ENCODE results near the gene EDN3.

EDN3 gene, protein sequence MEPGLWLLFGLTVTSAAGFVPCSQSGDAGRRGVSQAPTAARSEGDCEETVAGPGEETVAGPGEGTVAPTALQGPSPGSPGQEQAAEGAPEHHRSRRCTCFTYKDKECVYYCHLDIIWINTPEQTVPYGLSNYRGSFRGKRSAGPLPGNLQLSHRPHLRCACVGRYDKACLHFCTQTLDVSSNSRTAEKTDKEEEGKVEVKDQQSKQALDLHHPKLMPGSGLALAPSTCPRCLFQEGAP

DNA sequence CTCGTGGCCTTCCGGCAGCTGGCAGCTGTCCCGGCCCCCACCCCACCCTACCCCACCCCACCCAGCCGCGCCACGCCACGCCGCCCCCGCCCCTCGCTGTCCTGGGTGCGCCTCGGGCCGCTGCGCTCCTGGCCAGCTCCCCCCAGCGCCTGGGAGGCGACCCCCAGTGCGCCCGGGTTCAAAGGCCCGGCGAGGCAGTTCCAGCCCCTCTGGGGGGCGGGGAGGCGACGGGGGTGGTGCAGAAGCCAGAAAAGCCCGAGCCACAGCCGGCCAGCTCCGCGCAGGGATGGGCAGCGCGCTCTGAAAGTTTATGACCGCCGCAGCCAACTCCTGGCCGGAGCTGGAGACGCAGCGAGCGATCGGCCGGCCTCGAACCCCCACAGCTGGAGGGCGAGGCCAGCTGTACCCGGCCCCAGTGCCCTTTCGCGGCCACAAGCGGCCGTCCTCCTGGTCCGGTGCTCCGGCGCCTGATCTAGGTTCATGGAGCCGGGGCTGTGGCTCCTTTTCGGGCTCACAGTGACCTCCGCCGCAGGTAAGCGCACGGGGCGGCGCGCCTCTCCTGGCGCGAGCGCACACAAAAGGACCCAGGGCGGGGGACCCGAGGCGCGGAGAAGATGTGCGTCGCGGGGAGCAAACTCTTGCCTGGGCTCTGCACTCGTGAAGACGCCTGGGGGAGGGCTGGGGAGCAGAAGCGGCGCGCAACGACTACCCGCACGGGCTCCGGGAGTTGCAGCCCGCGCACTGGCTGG, at the start of gene EDN3:
EDN3 (plus strand) TSS at position 279 of the 749 bp plus-strand sequence; CDS start at position 481, 202 bp downstream.
- TF ChIP-seq CTCF (IDR thresholded peaks at IDR 0.05; ENCODE audit: insufficient read depth, low read length, poor library complexity, severe bottlenecking), result no peak
- Histone ChIP-seq H3K4me3 (replicated peaks; ENCODE audit: low read depth, low read length) (no peak within 1 kb of the TSS), H3K36me3 (ENCODE audit: control insufficient read depth, insufficient read depth, low read length) (no peaks in the 10 kb centered on the region), H3K27me3 (replicated peaks; ENCODE audit: control insufficient read depth, insufficient read depth, low read length) (no peaks in the 10 kb centered on the region; the same call in 1 of the 2 replicates)
- DNase-seq (ENCODE audit: extremely low read depth, insufficient read length), result no peak

DNA sequence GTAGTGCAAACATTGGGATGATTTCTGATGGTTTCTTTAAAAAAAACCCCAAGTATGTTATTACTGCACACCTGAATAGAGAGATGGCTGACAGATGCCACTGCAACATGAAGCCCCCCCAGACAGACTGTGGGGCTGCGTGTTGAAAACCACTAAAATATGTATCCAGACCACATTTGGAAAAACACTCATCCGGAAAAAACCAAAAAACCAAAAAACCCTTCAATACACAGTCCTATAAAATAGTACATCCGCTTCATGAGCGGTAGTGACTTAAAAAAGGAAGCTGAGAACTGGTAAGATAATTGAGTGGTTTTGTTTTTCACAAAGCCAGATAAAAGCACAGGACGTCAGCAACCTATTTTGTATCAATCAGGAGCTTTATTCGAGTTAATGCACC, 47.1 kb upstream of the EDN3 start:
- H3K27me3 ChIP-seq (replicated peaks; ENCODE audit: control insufficient read depth, insufficient read depth, low read length), result no peaks in the 10 kb centered on the region; the same call in 1 of the 2 replicates
- no peak for DNase-seq (ENCODE audit: extremely low read depth, insufficient read length)
- no peak for TF ChIP-seq CTCF (IDR thresholded peaks at IDR 0.05; ENCODE audit: insufficient read depth, low read length, poor library complexity, severe bottlenecking)
- H3K4me3 ChIP-seq (replicated peaks; ENCODE audit: low read depth, low read length), result no peak overlapping the region
- H3K36me3 ChIP-seq (ENCODE audit: control insufficient read depth, insufficient read depth, low read length), result no peaks in the 10 kb centered on the region

DNA sequence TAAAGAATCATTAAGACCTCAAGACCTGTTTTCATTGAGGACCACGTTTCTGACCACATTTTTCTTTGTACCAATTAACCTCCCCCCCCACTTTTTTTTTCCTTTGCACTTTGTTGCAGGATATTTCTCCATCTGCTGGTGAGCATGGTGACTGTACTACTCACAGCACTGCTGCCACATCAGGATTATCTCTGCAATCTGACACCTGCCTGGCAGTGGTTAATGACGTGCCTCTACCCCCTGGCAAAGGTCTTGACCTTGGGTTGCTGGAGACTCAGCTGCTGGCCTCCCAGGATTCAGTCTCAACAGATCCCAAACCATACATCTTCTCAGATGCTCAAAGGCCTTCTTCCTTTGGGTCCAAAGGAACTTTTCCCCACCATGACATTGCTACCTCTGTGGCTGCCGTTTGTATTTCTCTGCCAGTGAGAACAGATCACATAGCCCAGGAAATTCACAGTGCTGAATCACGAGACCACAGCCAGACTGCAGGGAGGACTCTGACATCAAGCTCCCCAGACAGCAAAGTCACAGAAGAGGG, 46.6 kb upstream of the EDN3 start:
- Histone ChIP-seq H3K27me3 (replicated peaks; ENCODE audit: control insufficient read depth, insufficient read depth, low read length) (no peaks in the 10 kb centered on the region; the same call in 1 of the 2 replicates), H3K36me3 (ENCODE audit: control insufficient read depth, insufficient read depth, low read length) (no peaks in the 10 kb centered on the region), H3K4me3 (replicated peaks; ENCODE audit: low read depth, low read length) (no peak overlapping the region)
- no peak for TF ChIP-seq CTCF (IDR thresholded peaks at IDR 0.05; ENCODE audit: insufficient read depth, low read length, poor library complexity, severe bottlenecking)
- no peak for DNase-seq (ENCODE audit: extremely low read depth, insufficient read length)

GRCh38 chr20:59255256-59255655, 45.2 kb upstream of the EDN3 start:
- Histone ChIP-seq H3K4me3 (replicated peaks; ENCODE audit: low read depth, low read length) (no peak overlapping the region), H3K36me3 (ENCODE audit: control insufficient read depth, insufficient read depth, low read length) (no peaks in the 10 kb centered on the region), H3K27me3 (replicated peaks; ENCODE audit: control insufficient read depth, insufficient read depth, low read length) (no peaks in the 10 kb centered on the region; the same call in 1 of the 2 replicates)
- no peak for DNase-seq (ENCODE audit: extremely low read depth, insufficient read length)
- TF ChIP-seq CTCF (IDR thresholded peaks at IDR 0.05; ENCODE audit: insufficient read depth, low read length, poor library complexity, severe bottlenecking), result no peak

DNA sequence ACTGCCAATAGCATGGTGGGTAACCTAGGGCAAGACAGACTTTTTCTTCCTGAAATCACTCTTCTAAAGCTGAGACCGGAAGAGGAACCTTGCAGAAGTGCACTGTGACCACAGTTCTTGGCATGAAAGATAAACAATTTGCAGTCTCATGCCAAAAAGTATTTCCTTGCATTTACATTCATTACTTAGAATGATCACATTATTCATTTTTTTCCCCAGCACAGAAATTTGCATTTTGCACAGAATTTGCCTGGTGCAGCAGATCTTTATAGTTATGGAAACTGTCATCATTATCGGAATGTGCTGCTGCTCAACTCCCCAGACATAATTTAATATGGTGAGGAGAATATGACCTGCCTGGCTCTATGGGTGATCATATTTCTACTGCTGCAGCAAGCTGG, 42.2 kb upstream of the EDN3 start:
- Histone ChIP-seq H3K36me3 (ENCODE audit: control insufficient read depth, insufficient read depth, low read length) (no peaks in the 10 kb centered on the region), H3K4me3 (replicated peaks; ENCODE audit: low read depth, low read length) (no peak overlapping the region), H3K27me3 (replicated peaks; ENCODE audit: control insufficient read depth, insufficient read depth, low read length) (no peaks in the 10 kb centered on the region)
- TF ChIP-seq CTCF (IDR thresholded peaks at IDR 0.05; ENCODE audit: insufficient read depth, low read length, poor library complexity, severe bottlenecking), result no peak
- DNase-seq (ENCODE audit: extremely low read depth, insufficient read length), result no peak
